K562 (cell line): ENCODE data around the gene ATP6V0D1. TPM values are rescaled to one million over a fixed set of nuclear protein-coding genes. Genes with fewer than 3 reads are reported as not detected.

Experiments
- ATAC-seq: fragments of 200-7000 bp; cut with Tn5 transposase; 3 replicates; pipeline ENCODE4 v1.9.1; 2020; ENCODE audit warnings: moderate library complexity
- BruUV-seq: library from RNA; stranded (reverse); fragments of 400-500 nt; replicated peaks from 2 replicates; lab custom pipeline; 2021; lab: Mats Ljungman, UMichigan
- CTCF ChIA-PET: fragments of 300-600 bp; formaldehyde crosslinking; extraction: SDS; loops from one replicate; lab custom pipeline; 2021; ENCODE audit warnings: low intra/inter-chr PET ratio; lab: Yijun Ruan, JAX
- POLR2A ChIA-PET: fragments of 300-600, 350-650 bp; sonication (Branson Sonifier 250); formaldehyde crosslinking; extraction: SDS; loops from one replicate; lab custom pipeline; 2021; ENCODE audit warnings: antibody characterized with exemption, inconsistent platforms; lab: Yijun Ruan, JAX
- DNase-seq, 4 experiments: peaks; one replicate each; pipeline versions ENCODE4 v3.0.0 to v3.0.0-alpha.2; 2011 to 2018; ENCODE audit warnings: low spot score in 3 of 4, mixed read lengths in 3 of 4; ENCODE audit errors: extremely low read depth in 1 of 4
- FAIRE-seq: peaks from 2 replicates; lab custom pipeline; 2011; peaks lifted over from hg19 to GRCh38; lab: Jason Lieb, UNC
- H2AFZ ChIP-seq: 2 replicates; pipeline ENCODE4 v1.6.0; 2011; ENCODE audit warnings: low read depth, low read length, control low read depth, inconsistent platforms
- H3K27ac ChIP-seq: fragments of 200-600 bp; 3 replicates; pipeline ENCODE4 v1.8.0; 2011; ENCODE audit warnings: low read depth, mild to moderate bottlenecking, control low read depth, inconsistent platforms, low read length, moderate library complexity, mixed read lengths; ENCODE audit errors: extremely low read depth
- H3K27me3 ChIP-seq, 2 experiments: fragments of 300-600 bp in 1 of 2; 2 replicates in 1 of 2; 3 replicates in 1 of 2; pipeline versions ENCODE4 v1.6.0 to v1.8.0; 2011; ENCODE audit warnings: inconsistent platforms in 2 of 2, low read length in 2 of 2, mild to moderate bottlenecking in 1 of 2, mixed read lengths in 1 of 2, moderate library complexity in 1 of 2; ENCODE audit not compliant: control insufficient read depth in 2 of 2, insufficient read depth in 2 of 2
- H3K36me3 ChIP-seq: fragments of 300-600 bp; 3 replicates; pipeline ENCODE4 v1.8.0; 2011; ENCODE audit warnings: mild to moderate bottlenecking, low read length, inconsistent platforms; ENCODE audit not compliant: control insufficient read depth, insufficient read depth
- H3K4me1 ChIP-seq, 2 experiments: fragments of 200-600 bp in 1 of 2; replicated peaks in 1 of 2; 2 replicates in 1 of 2; 3 replicates in 1 of 2; pipeline versions ENCODE4 v1.5.1 to v1.8.0; 2011; ENCODE audit warnings: inconsistent platforms in 2 of 2, low read length in 2 of 2, mild to moderate bottlenecking in 1 of 2, mixed read lengths in 1 of 2, moderate library complexity in 1 of 2; ENCODE audit not compliant: control insufficient read depth in 2 of 2, insufficient read depth in 2 of 2
- H3K4me2 ChIP-seq: 2 replicates; pipeline ENCODE4 v1.6.1; 2011; ENCODE audit warnings: low read length, control low read depth, inconsistent platforms, mixed read lengths; ENCODE audit not compliant: insufficient read depth
- H3K4me3 ChIP-seq: fragments of 200-600 bp; sonication (generic), shearing (Covaris generic); 2 replicates; pipeline ENCODE4 v1.5.1; 2016; ENCODE audit warnings: control low read depth, inconsistent platforms
- H3K79me2 ChIP-seq: fragments of 200-600 bp; 3 replicates; pipeline ENCODE4 v1.8.0; 2011; ENCODE audit warnings: low read length, inconsistent platforms; ENCODE audit not compliant: control insufficient read depth, insufficient read depth
- H3K9ac ChIP-seq, 2 experiments: 2 replicates each; pipeline versions ENCODE4 v1.6.0 to v1.6.1; 2011; ENCODE audit warnings: low read depth in 2 of 2, low read length in 2 of 2, control low read depth in 1 of 2, inconsistent platforms in 1 of 2, mild to moderate bottlenecking in 1 of 2, mixed read lengths in 1 of 2; ENCODE audit not compliant: insufficient read depth in 1 of 2
- H3K9me1 ChIP-seq: one replicate; pipeline ENCODE4 v1.6.0; 2011; ENCODE audit warnings: inconsistent platforms, mild to moderate bottlenecking, low read length, moderate library complexity; ENCODE audit not compliant: control insufficient read depth, insufficient read depth
- H3K9me3 ChIP-seq: replicated peaks from 2 replicates; pipeline ENCODE4 v1.5.1; 2011; ENCODE audit warnings: low read depth, low read length, inconsistent platforms; ENCODE audit not compliant: control insufficient read depth, insufficient read depth
- H4K20me1 ChIP-seq: replicated peaks from 2 replicates; pipeline ENCODE4 v1.6.1; 2011; ENCODE audit warnings: low read length, inconsistent platforms, mixed read lengths; ENCODE audit not compliant: control insufficient read depth, insufficient read depth
- CBX1 ChIP-seq: sonication (generic); IDR thresholded peaks from 2 replicates; pipeline ENCODE4 v1.6.1; 2016; ENCODE audit warnings: antibody characterized with exemption, low read depth, mild to moderate bottlenecking
- ELF4 ChIP-seq: fragments of 450-650 bp; formaldehyde crosslinking; IDR thresholded peaks from 2 replicates; pipeline ENCODE4 v1.4.0; 2022; ENCODE audit warnings: missing genetic modification characterization
- ELK3 ChIP-seq: fragments of 450-650 bp; formaldehyde crosslinking; IDR thresholded peaks from 2 replicates; pipeline ENCODE4 v1.4.0; 2020; ENCODE audit warnings: mild to moderate bottlenecking
- HNRNPL ChIP-seq: fragments of 200-400 bp; formaldehyde crosslinking; IDR thresholded peaks from 2 replicates; pipeline ENCODE4 v1.6.1; 2017; ENCODE audit warnings: low read depth, mild to moderate bottlenecking, low read length
- KAT8 ChIP-seq: fragments of 450-650 bp; IDR thresholded peaks from 2 replicates; pipeline ENCODE4 v1.6.1; 2016; ENCODE audit warnings: low read depth, mild to moderate bottlenecking
- OTX1 ChIP-seq: fragments of 450-650 bp; formaldehyde crosslinking; IDR thresholded peaks from 2 replicates; pipeline ENCODE4 v1.4.0; 2022; ENCODE audit warnings: mild to moderate bottlenecking
- PCBP1 ChIP-seq: fragments of 200-400 bp; formaldehyde crosslinking; IDR thresholded peaks from 2 replicates; pipeline ENCODE4 v1.6.1; 2018; ENCODE audit warnings: mild to moderate bottlenecking, low read depth, low read length; ENCODE audit not compliant: poor library complexity, severe bottlenecking
- POLR3A ChIP-seq: IDR thresholded peaks from 2 replicates; pipeline ENCODE4 v1.6.1; 2011; ENCODE audit warnings: borderline replicate concordance, mild to moderate bottlenecking, moderate library complexity; ENCODE audit not compliant: insufficient read length, insufficient read depth; ENCODE audit errors: extremely low read depth
- PTBP1 ChIP-seq: fragments of 200-400 bp; formaldehyde crosslinking; IDR thresholded peaks from 2 replicates; pipeline ENCODE4 v1.6.1; 2017; ENCODE audit warnings: low read depth, low read length
- SAP30 ChIP-seq: fragments of 200-600 bp; sonication (generic); IDR thresholded peaks from 2 replicates; pipeline ENCODE4 v1.6.1; 2012; ENCODE audit warnings: borderline replicate concordance, low read depth, mild to moderate bottlenecking, moderate library complexity, low read length, control low read depth, inconsistent platforms; ENCODE audit not compliant: insufficient read depth, poor library complexity, severe bottlenecking
- SIRT6 ChIP-seq: IDR thresholded peaks from one replicate; pipeline ENCODE4 v1.6.1; 2012; ENCODE audit warnings: low read depth, mild to moderate bottlenecking, control low read depth, inconsistent platforms, low read length, moderate library complexity
- SP2 ChIP-seq: IDR thresholded peaks from 2 replicates; pipeline ENCODE4 v1.6.1; 2011; ENCODE audit warnings: mild to moderate bottlenecking, low read depth, low read length, moderate library complexity; ENCODE audit not compliant: poor library complexity, severe bottlenecking; ENCODE audit errors: extremely low read depth
- SREBF2 ChIP-seq: sonication (generic); formaldehyde crosslinking; IDR thresholded peaks from 2 replicates; pipeline ENCODE4 v1.4.0; 2020; ENCODE audit warnings: mild to moderate bottlenecking, missing genetic modification reagents
- TAL1 ChIP-seq: fragments of 450-650 bp; IDR thresholded peaks from 2 replicates; pipeline ENCODE4 v1.6.1; 2016; ENCODE audit warnings: mild to moderate bottlenecking
- TCF7L2 ChIP-seq: fragments of 150-350 bp; IDR thresholded peaks from 2 replicates; pipeline ENCODE4 v1.6.1; 2016; ENCODE audit warnings: low read depth, mild to moderate bottlenecking, low read length, moderate library complexity
- ZNF589 ChIP-seq: fragments of 200-800 bp; sonication (Bioruptor generic); IDR thresholded peaks from 2 replicates; pipeline ENCODE4 v1.6.1; 2016; ENCODE audit warnings: low read depth, missing genetic modification characterization, missing compliant biosample characterization
- ZNF699 ChIP-seq: fragments of 250-450 bp; sonication (Bioruptor Pico); IDR thresholded peaks from 2 replicates; pipeline ENCODE4 v1.8.0; 2021; ENCODE audit warnings: mild to moderate bottlenecking, moderate library complexity; ENCODE audit not compliant: insufficient replicate concordance
- ZNF76 ChIP-seq: fragments of 250-450 bp; sonication (Bioruptor Pico); IDR thresholded peaks from 2 replicates; pipeline ENCODE4 v1.4.0; 2020; ENCODE audit warnings: mild to moderate bottlenecking, moderate library complexity, borderline replicate concordance
- WGBS: fragments of 100-300 bp; shearing (Covaris generic); methylation state at CpG from one replicate; pipeline ENCODE4 v1.1.6; 2016; ENCODE audit warnings: low coverage, mixed read lengths; ENCODE audit not compliant: insufficient coverage; ENCODE audit errors: missing lambda C conversion rate; 5-methylcytosine and 5-hydroxymethylcytosine counted together
- in situ Hi-C: fragments of 300-500 bp; cut with MboI; formaldehyde crosslinking; loops from 4 replicates; pipeline ENCODE4 v1.15.0; 2018; ENCODE audit warnings: inconsistent platforms, mixed read lengths
- intact Hi-C: fragments of 100-400 bp; cut with micrococcal nuclease; formaldehyde crosslinking; loops from 2 replicates; pipeline ENCODE4 v1.14.2; 2022
- polyA plus RNA-seq, 8 experiments: library from polyadenylated mRNA; depleted of rRNA in 4 of 8; stranded (reverse) in 5 of 8; unstranded in 3 of 8; fragments of >200 nt; fragmentation: Nextera tagmentation in 2 of 8; fragmentation: Illumina TruSeq in 1 of 8; extraction: Ambion mirVana in 2 of 8; extraction: Trizol in 1 of 8; gene quantifications; 2 replicates each; pipeline versions ENCODE4 v1.2.1 to v1.2.3, GENCODE V29; 2011 to 2014; ENCODE audit warnings: inconsistent platforms in 1 of 8, missing spikeins in 1 of 8
- total RNA-seq, 7 experiments: library from RNA; depleted of rRNA in 6 of 7; stranded (reverse); fragments of >200 nt in 6 of 7; fragmentation: Illumina TruSeq in 2 of 7; extraction: Trizol in 2 of 7; gene quantifications; 2 replicates each; pipeline versions ENCODE4 v1.2.1 to v1.2.3, GENCODE V29; 2011 to 2021; ENCODE audit warnings: low replicate concordance in 1 of 7
- TF ChIP-seq, protein P1 (sequence below): fragments of 250-450 bp; sonication (Bioruptor Pico); IDR thresholded peaks from 2 replicates; pipeline ENCODE4 v1.4.0; 2020; ENCODE audit warnings: mild to moderate bottlenecking, moderate library complexity

Gene ATP6V0D1
- total and polyA plus RNA-seq, 9 of the 15 experiments (the other 6 are each of a cell fraction or from before 2014, with no cell fraction given): 23.2 to 69.7 (median 45.6) TPM

GRCh38 chr16:67421030-67421429, 59.9 kb downstream of the ATP6V0D1 start:
- intact Hi-C loops (loop anchor here (10.0 kb wide), 1 partner anchor 94 kb away; no protein-coding TSS in a partner anchor), in situ Hi-C loops (loop anchor here (25.0 kb wide), 1 partner anchor 459 kb away; the partner anchor contains the start of gene CES3)
- Histone ChIP-seq H3K9me3 (no peaks in the 10 kb centered on the region), H3K4me2 (no peak overlapping the region), H4K20me1 (no peaks in the 10 kb centered on the region; the same call in 1 of the 2 replicates), H3K79me2 (no peaks in the 10 kb centered on the region), H2AFZ (no peak overlapping the region), H3K27me3 (peaks cover 15 to 29% of the 10 kb centered on the region in 2 experiments), H3K36me3 (no peaks in the 10 kb centered on the region), H3K4me1 (peaks cover 2 to 6% of the 10 kb centered on the region in 2 experiments; a peak in 4 of 5 replicates), H3K27ac (no peak overlapping the region), H3K4me3 (no peak overlapping the region), H3K9me1 (no peaks in the 10 kb centered on the region)
- no peak for ATAC-seq
- CTCF ChIA-PET: no interaction called here
- FAIRE-seq: no peak
- BruUV-seq: no TSS peak
- DNase-seq: no peak
- 1% methylated on average over 4 of the region's 4 CpGs for WGBS
- no peak for TF ChIP-seq TCF7L2
- TF ChIP-seq ELK3 (CRISPR knock-in tag): no peak
- no peak for TF ChIP-seq SAP30
- no peak for TF ChIP-seq ZNF699 (CRISPR knock-in tag)
- TF ChIP-seq ZNF589 (CRISPR knock-in tag): no peak
- TF ChIP-seq, protein P1, sequence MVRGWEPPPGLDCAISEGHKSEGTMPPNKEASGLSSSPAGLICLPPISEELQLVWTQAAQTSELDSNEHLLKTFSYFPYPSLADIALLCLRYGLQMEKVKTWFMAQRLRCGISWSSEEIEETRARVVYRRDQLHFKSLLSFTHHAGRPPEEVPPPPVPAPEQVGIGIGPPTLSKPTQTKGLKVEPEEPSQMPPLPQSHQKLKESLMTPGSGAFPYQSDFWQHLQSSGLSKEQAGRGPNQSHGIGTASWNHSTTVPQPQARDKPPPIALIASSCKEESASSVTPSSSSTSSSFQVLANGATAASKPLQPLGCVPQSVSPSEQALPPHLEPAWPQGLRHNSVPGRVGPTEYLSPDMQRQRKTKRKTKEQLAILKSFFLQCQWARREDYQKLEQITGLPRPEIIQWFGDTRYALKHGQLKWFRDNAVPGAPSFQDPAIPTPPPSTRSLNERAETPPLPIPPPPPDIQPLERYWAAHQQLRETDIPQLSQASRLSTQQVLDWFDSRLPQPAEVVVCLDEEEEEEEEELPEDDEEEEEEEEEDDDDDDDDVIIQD (CRISPR knock-in tag): no peak
- no peak for TF ChIP-seq HNRNPL
- TF ChIP-seq POLR3A: no peak
- TF ChIP-seq TAL1: no peak
- TF ChIP-seq ELF4 (CRISPR knock-in tag): no peak
- no peak for TF ChIP-seq PCBP1
- TF ChIP-seq KAT8: no peak
- no peak for TF ChIP-seq CBX1
- no peak for TF ChIP-seq SIRT6
- no peak for TF ChIP-seq PTBP1
- TF ChIP-seq SREBF2: no peak
- TF ChIP-seq ZNF76 (CRISPR knock-in tag): no peak
- TF ChIP-seq OTX1 (CRISPR knock-in tag): no peak
- no peak for TF ChIP-seq SP2
- TF ChIP-seq, all 486 proteins: peak for 0
- POLR2A ChIA-PET: interaction anchor here (0.6 kb wide), 2 partner anchors 45 to 240 kb away, joined by 3 to 5 read pairs; partner anchors contain the start of gene PARD6A
- no peak overlapping the region for H3K9ac ChIP-seq
